GM21526 (cell line): ENCODE results near the gene NAB1.

Source experiments
- ATAC-seq: cut with Tn5 transposase; IDR thresholded peaks from one replicate; pipeline ENCODE4 v1.9.1; 2021; ENCODE audit warnings: moderate library complexity; ENCODE audit not compliant: unreplicated experiment, low FRiP score

Gene NAB1

DNA sequence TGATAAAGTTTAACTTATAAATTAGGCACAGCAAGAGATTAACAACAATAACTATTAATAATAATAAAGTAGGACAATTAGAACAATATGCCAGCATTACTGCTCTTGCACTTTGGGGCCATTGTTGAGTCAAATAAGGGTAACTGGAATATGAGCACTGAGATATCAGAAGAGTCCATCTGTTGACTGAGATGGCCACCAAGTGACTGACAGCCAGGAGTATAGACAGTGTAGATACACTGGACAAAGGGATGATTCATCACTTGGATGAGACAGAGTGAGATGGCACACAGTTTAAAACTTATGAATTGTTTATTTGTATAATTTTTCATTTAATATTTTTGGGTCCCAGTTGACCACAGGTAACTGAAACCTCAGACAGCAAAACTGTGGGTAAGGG is 20.0 kb downstream of the NAB1 start:
- no peak for ATAC-seq

DNA sequence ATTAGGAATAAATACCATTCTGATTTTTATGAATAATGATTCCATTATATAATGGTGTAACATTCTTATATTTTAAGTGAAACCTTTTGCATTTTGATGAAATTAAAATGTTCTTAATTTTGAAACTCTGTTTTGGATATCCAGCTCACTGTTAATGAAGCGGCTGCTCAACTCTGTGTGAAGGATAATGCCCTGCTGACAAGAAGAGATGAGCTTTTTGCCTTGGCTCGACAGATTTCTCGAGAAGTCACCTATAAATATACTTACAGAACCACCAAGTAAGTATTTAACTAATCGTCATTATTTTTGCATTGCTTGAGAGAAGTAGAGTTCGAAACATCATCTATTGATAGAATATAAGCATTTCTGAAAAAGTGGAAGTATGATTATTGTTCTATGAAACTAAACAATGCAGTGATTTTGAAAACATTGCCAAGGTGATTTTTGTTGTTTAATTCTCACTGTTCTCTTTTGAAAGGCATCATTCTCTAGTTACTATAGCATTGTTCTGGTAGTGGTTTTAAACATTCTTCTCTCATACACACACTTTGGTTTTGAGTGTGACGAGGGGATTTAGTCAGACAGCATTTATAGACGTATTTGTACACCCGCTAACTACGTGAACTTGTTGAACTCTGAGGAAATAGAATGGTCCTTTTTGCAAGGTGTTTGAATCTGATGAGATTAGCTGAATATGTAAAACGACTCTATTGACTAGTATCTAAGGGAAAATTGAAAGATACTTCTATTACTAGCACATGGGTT is 21.5 kb downstream of the NAB1 start:
- peak; percentile 36 for ATAC-seq

DNA sequence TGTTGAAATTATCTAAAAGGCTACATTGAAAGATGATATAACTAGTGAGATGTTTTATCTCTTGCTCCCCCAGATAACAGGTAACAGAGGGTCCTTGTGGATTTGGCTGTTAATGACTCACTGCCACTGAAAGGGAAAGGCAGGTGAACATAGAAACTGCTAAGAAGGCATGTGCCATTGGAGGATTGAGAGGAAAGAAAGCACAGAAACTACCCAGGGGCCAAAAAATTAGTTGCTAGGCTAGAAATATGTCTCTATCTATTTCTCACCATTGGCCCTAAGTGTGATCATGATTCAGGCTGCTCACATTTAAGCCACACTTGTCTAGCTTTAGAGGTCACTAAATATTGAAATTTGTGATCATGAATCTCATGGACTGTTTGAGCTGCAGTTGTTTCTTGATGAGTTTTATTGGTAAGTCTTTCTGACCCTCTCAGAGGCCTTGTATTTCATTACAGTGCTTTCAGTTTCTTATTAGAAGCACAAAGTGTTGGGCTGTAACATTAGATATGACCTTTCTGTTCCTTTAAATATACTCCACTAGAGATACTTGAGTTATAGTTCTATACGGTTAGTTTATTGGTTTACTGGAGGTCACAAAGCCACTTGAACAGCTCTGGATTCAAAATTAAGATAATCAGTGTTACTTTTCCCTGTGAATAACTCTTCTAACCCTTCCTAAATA is 26.2 kb downstream of the NAB1 start:
- peak; percentile 50 for ATAC-seq

DNA sequence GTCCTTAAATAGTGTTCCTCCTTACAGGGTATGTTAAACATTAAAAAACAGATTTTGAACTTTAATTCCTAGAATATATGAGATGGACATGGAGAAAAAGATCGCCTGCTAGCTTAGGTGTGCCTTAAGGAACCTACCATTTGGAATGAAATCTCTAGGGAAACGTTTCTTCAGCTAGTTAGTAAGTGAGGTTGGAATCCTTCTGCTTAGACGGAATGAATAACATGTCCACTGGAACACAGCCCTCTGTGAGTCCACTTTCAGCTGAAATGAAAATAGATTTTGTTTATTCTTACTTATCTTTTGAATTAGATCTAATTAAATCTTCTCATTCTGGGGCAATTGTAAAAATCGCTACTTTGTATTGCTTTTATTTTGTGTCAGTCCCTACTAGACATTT is 28.4 kb downstream of the NAB1 start:
- no peak for ATAC-seq

DNA sequence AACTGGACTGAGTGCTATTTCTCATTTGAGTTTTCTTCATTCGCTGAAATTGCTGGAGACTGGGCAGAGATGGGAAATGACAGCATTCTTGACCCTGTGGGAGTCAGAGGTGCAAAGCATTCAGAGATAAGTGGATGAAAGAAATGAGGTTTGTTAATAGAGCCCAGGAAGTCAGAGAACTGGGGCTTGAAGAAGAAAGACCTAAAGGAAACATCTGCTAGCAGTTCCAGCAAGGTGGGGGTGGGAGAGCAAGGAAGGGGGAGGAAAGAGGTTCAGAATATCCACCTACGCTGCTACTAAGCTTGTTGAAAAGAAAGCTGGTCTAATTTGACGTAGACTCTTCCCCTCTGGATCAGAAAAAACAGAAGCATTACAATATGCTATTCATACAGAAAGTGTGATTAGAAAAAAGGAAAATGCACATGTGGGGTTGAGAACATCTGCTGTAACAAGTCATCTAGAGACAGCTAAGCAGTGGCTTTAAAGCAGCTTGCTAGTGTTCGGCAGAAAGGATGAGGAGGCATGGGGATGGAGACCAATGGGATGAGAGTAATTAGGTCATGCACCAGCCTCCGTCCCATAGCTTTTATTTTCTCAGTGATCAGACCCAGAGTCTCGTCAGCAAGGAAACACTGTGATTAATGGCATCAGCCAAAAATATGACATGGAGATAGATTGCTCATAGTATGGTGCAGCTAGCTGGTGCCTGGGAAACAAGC is 29.7 kb downstream of the NAB1 start:
- peak; percentile 53 for ATAC-seq

DNA sequence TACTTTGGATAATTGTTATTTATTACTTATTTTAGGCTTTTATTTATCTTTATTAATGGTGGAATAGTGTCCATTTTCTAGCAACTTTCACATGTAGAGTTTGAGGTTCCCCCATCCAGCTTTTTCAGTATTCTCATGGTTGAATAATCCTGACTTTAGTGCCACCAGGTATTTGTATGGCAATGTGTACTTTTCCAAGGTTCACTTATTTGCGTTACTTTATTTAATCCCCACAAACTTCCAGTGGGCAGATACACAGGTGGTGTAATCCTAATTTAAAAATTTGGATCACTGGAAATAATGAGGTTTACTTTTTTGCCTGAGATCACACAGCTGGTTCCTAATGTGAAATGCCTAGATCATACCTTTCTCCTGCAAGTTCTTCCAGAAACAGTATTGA is 30.5 kb downstream of the NAB1 start:
- ATAC-seq: no peak

DNA sequence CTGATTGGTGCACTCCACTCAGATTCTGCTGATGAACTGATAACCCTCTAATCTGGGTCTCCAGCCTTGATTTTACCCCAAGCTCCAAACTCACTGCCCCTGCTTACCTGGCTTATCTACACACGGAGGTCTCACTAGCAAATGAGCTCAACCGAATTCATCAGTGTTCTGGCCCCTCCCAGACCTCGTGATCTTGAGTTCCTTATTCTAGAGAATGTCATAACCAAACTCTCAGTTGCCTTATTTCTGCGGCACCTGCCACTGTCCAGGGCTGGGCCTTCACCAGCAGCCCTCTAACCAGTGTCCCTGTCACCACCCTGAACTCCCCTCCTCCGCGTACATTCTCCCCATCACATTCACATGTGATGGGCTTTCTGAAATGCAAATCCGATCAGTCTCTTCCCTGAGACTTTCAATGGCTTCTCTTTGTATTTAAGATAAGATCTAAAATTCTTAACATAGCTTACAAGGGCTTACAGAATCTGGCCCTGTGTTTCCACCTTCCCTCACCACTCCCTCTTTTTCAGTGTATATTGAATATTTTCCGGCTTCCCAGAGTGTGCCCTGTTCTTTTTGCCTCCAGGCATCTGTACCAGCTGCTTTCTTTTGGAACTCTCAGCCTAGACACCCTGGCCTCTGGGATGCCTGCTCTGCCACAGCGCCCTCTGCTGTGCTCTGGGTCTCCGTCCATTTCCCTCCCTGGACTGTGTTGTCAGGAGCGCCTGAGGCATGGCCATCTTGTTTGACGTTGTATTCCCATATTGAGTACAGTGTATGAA is 31.1 kb downstream of the NAB1 start:
- ATAC-seq: peak; percentile 49

DNA sequence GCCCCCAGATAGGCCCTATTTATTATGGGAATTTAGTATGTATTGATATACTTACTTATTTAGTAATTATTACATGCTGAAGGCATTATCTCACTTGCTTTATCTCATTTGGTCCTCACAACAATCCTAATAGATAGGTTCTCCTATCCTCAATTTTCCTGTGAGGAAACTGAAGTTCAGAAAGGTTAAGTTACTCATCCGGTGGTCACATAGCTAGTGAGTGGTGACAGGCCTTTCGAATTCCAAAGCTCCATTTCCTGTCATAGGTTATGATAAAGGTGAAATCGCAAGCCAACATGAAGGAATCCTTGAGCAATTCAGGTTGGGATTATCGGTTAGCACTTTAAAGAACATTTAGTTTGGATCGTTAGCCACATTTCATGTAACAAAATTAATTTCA is 33.3 kb downstream of the NAB1 start:
- ATAC-seq: no peak

DNA sequence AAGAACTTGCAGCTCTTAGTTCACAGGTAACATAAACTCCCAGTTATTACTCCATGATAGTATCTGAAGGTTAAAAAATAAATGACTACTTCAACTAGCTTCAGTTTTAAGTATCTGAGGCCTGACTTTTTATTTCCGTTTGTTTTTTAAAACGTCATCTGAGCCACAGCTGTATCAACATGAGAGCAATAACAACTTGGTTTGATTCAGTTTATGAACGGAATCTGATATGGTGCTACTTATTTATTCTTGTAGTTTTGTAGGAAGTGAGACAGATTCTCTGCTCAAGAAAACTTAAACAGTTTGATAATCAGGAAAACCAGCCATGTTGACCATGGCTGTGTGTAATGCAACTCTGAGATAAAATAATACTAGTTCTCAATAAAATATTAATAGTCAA is 34.9 kb downstream of the NAB1 start:
- no peak for ATAC-seq

DNA sequence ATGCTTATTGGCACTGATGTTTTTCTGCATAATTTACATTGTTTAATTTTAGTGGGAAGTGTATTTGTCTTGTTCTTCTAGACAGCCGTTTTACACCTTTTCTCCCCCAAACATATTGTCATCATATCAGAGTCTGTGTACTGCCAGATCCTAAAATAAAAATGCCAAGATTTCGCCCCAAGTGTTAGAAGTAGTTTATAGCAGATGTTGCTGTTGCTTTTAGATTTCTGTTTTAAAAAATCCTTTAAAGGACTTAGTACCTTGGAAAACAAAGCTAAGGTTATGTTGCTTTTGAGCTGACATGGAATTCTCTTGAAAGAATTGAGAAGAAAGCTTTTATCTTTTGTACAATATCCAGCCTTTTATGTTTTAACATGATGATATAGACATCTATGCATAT is 36.0 kb downstream of the NAB1 start:
- no peak for ATAC-seq

DNA sequence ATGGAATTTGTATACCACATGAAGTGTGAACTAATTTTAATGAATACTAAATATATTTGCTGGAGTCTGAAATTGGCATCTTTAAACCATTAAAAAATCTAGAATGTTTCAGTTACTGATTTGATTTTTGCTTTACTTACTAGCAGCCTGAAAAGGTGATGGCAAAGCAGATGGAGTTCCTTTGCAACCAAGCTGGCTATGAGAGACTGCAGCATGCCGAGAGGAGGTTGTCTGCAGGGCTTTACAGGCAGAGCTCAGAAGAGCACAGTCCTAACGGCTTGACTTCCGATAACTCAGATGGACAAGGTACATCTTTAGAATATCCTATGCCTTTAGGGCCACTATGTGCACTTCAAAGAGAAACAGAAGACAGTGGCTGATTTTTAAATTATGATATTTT is 36.5 kb downstream of the NAB1 start:
- ATAC-seq: no peak

DNA sequence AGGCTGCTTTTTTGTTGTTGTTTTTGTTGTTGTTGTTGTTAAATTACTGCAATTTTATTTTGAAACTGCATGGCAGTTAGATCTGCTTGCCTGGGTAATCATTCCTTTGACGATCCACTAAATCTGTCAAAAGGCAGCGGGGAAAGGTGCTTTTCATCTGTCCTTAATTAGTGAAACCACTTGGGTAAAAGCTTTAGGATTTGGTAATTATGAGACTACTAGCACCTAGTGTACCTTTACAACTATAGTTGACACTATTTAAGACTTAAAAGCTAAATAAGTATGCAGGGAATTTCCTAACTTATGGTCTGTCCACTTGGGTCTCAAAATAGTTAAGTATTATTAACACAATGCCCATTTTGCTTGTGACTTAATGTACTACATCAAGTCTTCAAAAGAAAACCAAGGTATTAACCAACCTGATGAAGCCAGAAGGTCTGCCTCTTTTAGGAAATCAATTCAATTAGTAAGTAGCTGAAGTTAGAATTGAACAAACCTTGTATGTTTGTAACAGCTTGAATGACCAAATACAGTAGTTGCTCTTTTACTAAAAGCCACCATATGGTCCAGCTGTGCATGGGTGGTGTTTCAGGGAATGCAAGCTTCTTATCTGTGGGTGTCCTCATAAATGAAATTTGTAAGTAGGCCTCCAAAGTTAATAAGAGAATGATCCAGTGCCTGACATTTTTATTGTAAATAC is 44.8 kb downstream of the NAB1 start:
- ATAC-seq: no peak

DNA sequence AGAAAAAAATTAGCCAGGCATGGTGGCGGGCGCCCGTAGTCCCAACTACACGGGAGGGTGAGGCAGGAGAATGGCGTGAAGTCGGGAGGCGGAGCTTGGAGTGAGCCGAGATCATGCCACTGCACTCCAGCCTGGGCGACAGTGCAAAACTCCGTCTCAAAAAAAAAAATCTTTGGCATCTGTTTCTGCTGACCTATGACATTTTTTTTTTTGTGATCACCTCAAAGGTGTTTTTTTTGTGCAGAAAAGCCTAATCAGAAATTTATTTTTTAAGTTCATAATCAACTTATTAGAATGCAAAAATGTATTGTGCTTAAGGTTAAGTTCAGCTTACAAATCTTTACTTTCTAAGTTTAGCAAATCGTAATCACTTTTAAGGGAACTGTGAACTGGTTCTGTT is 45.6 kb downstream of the NAB1 start:
- no peak for ATAC-seq

DNA sequence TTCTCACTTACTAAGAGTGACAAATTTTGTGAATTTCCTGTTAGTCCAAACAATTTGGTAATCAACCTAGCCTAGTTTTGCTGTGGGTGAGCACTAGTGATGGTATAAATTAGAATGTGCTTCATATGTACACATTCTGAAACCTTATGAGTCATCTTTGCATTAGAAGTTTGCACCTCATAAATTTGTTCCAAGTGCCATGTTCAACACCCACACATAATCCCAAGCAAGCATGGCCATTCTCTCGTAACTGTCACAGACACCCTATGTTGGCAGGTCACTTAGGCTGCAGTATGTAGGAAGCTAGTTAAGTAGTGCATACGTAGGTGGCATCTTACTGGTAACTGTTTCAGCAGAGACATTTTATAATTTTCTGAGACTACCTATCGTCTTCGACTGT is 46.9 kb downstream of the NAB1 start:
- ATAC-seq: no peak

DNA sequence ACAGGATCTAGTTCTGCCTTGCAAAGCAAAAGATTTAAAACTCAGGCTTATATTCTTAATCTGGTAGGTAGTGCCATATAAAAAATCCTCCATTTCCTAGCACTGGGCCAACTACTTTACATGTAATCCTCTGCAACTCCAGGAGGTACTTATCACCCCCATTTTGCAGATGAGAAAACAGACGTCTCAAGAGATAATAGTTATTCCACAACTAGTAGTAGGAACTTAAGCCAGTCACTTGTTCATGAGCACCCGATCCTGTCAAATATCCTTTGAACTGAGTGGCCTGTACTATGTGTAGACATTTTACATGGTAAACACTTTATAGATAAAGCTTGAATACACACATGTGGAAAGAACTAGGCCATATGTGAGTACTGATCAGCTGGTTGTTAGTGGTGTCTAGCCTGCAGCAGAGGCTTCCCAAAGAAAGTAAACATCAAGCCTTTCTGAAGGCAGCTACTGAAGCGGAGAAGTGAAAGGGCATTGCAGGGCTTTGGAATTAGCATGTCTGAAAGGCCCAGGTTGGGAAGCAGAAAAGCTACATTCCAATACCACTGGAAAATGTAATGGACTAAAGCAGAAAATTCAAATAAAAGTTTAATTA is 48.0 kb downstream of the NAB1 start:
- no peak for ATAC-seq

DNA sequence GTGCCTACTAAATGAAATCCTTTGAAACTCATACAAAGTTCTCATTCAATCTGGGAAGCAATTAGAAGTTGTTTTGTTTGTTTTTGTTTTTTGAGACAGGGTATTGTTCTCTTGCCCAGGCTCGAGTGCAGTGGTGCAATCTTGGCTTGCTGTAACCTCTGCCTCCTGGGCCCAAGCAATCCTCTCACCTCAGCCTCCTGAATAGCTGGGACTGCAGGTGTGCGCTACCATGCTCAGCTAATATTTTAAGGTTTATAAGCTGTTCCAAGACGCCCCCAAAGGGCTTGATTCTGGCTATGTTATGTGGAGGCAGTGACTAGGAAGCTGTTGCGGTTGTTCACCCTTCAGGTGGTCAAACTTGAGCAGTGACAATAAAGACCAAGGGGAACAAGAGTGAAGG is 48.5 kb downstream of the NAB1 start:
- no peak for ATAC-seq

DNA sequence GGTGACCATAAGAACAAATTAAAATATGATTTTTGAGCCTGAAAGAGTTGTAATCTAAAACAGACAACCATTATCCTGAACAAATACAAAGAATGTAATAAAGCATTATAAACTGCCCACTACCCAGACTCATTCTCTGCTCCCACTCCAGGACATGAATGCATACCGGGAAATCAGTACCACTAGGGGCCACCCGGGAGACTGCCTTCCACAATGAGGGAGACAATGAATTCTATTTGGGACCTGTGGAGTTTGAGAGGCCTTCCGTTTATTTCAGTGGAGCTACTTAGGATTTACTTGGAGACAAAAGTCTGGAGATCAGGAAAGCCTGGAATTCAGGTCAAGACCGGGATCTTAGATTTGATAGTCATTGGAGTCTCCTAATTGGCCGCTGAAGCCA is 50.0 kb downstream of the NAB1 start:
- no peak for ATAC-seq

DNA sequence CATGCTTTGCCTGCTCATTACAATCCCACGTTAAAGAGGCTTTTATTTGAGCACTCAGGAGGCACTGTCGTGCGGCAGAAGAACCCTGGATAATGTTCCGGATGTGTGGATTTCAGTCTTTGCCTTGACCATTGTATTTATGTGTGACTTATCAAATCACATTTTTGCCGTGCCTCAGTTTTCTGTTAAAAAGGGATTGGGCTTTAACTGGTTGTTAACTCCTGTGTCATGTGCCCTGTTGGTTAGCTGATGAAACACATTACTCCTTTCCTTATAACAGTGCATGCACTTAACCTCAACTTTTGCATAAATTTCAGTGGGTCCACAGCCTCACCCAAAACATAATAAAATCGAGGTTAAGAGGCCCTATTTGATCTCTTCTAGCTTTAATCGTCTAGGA is 52.7 kb downstream of the NAB1 start:
- ATAC-seq: peak; percentile 61

DNA sequence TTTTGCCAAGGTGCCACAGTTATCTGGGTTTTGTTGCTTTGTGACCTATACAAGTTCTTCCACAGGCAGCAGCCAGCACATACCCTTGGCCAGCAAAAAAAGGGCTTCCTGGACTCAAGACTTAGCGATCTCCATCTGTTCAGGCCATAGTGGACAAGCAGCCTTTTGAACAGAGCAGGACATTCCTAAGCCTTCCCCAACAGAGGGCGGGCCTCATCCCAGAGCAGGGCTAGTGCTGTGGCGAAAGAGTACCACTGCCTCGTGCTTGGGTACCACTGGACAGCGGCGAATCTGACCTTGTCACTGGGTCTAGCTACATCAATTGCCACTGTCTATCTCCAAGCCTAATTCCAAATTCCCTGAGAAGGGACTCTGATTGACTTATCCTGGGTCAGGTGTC is 56.4 kb downstream of the NAB1 start:
- ATAC-seq: no peak

DNA sequence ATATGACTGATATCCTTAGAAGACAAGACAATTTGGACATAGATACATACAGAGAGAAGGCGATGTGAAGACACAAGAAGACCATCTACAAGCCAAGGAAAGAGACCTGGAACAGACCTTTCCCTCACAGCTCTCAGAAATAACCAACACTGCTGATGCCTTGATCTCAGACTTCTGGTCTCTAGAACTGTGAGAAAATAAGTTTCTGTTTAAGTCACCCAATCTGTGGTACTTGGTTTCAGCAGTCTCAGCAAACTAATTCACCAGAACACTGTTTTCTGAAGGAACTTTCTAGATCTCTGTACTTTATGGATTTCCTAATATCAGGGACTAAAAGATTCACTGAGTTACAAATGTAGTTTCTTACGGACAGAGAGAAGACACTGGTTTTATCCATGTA is 58.8 kb downstream of the NAB1 start:
- ATAC-seq: no peak
